H1 (cell line): Measurements from ENCODE around the gene DOCK3. TPM values are rescaled to one million over a fixed set of nuclear protein-coding genes. Genes with fewer than 3 reads are reported as not detected.

Experiments
- CTCF ChIA-PET: fragments of 300-600 bp; sonication (Branson Sonifier 250); formaldehyde crosslinking; loops from one replicate; lab custom pipeline; 2021; ENCODE audit not compliant: partially characterized antibody; lab: Charles Lee
- POLR2A ChIA-PET: fragments of 300-600 bp; sonication (Branson Sonifier 250); formaldehyde crosslinking; loops from one replicate; lab custom pipeline; 2021; ENCODE audit warnings: inconsistent platforms; ENCODE audit not compliant: partially characterized antibody; lab: Charles Lee
- DNase-seq, 2 experiments: peaks; one replicate each; pipeline versions ENCODE4 v3.0.0 to v3.0.0-alpha.2; 2010 to 2022; ENCODE audit warnings: low spot score in 2 of 2, low read depth in 1 of 2, mixed read lengths in 1 of 2
- FAIRE-seq: peaks from 2 replicates; lab custom pipeline; 2011; peaks lifted over from hg19 to GRCh38; lab: Jason Lieb, UNC
- H2AFZ ChIP-seq: 2 replicates; pipeline ENCODE4 v1.8.1; 2012; ENCODE audit warnings: low read length, inconsistent platforms
- H2AK5ac ChIP-seq: 2 replicates; pipeline ENCODE4 v1.6.1; 2013; ENCODE audit warnings: low read depth, low read length
- H2BK120ac ChIP-seq: replicated peaks from 2 replicates; pipeline ENCODE3; 2013; ENCODE audit warnings: low read depth, low read length, inconsistent platforms
- H2BK12ac ChIP-seq: 2 replicates; pipeline ENCODE4 v1.6.1; 2013; ENCODE audit warnings: low read depth, low read length
- H2BK15ac ChIP-seq: 2 replicates; pipeline ENCODE4 v1.6.1; 2013; ENCODE audit warnings: low read length
- H2BK20ac ChIP-seq: 2 replicates; pipeline ENCODE4 v1.6.1; 2013; ENCODE audit warnings: low read length
- H2BK5ac ChIP-seq: 2 replicates; pipeline ENCODE4 v1.6.1; 2013; ENCODE audit warnings: low read depth, low read length
- H3K14ac ChIP-seq: 2 replicates; pipeline ENCODE4 v1.6.1; 2013; ENCODE audit warnings: inconsistent platforms; ENCODE audit not compliant: insufficient read length
- H3K18ac ChIP-seq: 2 replicates; pipeline ENCODE4 v1.6.1; 2013; ENCODE audit warnings: low read length; ENCODE audit errors: extremely low read depth
- H3K23ac ChIP-seq: 2 replicates; pipeline ENCODE4 v1.6.1; 2013; ENCODE audit warnings: inconsistent platforms; ENCODE audit not compliant: insufficient read length
- H3K23me2 ChIP-seq: 2 replicates; pipeline ENCODE4 v1.6.1; 2013; ENCODE audit warnings: low read depth, low read length
- H3K27ac ChIP-seq: 2 replicates; pipeline ENCODE4 v1.6.1; 2011; ENCODE audit warnings: low read depth, low read length, inconsistent platforms
- H3K27me3 ChIP-seq, 4 experiments: replicated peaks in 1 of 4; 1 replicate in 1 of 4; 2 replicates in 3 of 4; pipeline versions ENCODE4 v1.6.1 to v1.8.1; 2011 to 2013; ENCODE audit warnings: low read length in 3 of 4, mild to moderate bottlenecking in 3 of 4, inconsistent platforms in 2 of 4, mixed read lengths in 2 of 4, moderate library complexity in 1 of 4; ENCODE audit not compliant: control insufficient read depth in 3 of 4, insufficient read depth in 3 of 4; ENCODE audit errors: extremely low read depth in 1 of 4
- H3K36me3 ChIP-seq, 4 experiments: 2 replicates each; pipeline versions ENCODE4 v1.6.1 to v1.8.1; 2011 to 2013; ENCODE audit warnings: mild to moderate bottlenecking in 4 of 4, low read length in 3 of 4, moderate library complexity in 2 of 4, control low read depth in 1 of 4, inconsistent platforms in 1 of 4; ENCODE audit not compliant: insufficient read depth in 4 of 4, control insufficient read depth in 2 of 4
- H3K4ac ChIP-seq: replicated peaks from 2 replicates; pipeline ENCODE3; 2013; ENCODE audit warnings: low read length, low read depth, mixed read lengths, inconsistent platforms; ENCODE audit not compliant: insufficient read length
- H3K4me1 ChIP-seq, 4 experiments: replicated peaks in 1 of 4; 1 replicate in 1 of 4; 2 replicates in 3 of 4; pipeline versions ENCODE4 v1.6.1 to v1.8.1; 2011 to 2013; ENCODE audit warnings: low read length in 3 of 4, inconsistent platforms in 2 of 4, mixed read lengths in 1 of 4; ENCODE audit not compliant: insufficient read depth in 4 of 4, control insufficient read depth in 3 of 4
- H3K4me2 ChIP-seq, 2 experiments: 2 replicates each; pipeline versions ENCODE4 v1.6.1 to v1.8.1; 2011 to 2013; ENCODE audit warnings: low read depth in 2 of 2, low read length in 2 of 2, control low read depth in 1 of 2, inconsistent platforms in 1 of 2, mild to moderate bottlenecking in 1 of 2; ENCODE audit not compliant: insufficient read depth in 1 of 2
- H3K4me3 ChIP-seq, 4 experiments: fragments of 200-600, 300-600 bp in 1 of 4; sonication (generic), shearing (Covaris generic), sonication (Bioruptor Twin) in 1 of 4; 2 replicates each; pipeline versions ENCODE4 v1.5.1 to v1.8.1; 2011 to 2016; ENCODE audit warnings: low read length in 4 of 4, low read depth in 3 of 4, control low read depth in 2 of 4, inconsistent platforms in 2 of 4, mild to moderate bottlenecking in 2 of 4, mixed read lengths in 1 of 4, moderate library complexity in 1 of 4; ENCODE audit not compliant: insufficient read depth in 2 of 4; ENCODE audit errors: extremely low read depth in 1 of 4
- H3K56ac ChIP-seq: replicated peaks from 2 replicates; pipeline ENCODE3; 2013; ENCODE audit warnings: low read depth, mild to moderate bottlenecking, mixed read lengths, low read length, inconsistent platforms; ENCODE audit not compliant: insufficient read length
- H3K79me1 ChIP-seq: 2 replicates; pipeline ENCODE4 v1.6.1; 2013; ENCODE audit warnings: low read depth, low read length, control low read depth
- H3K79me2 ChIP-seq, 2 experiments: 2 replicates each; pipeline versions ENCODE4 v1.6.1 to v1.8.1; 2012 to 2013; ENCODE audit warnings: low read length in 2 of 2, mild to moderate bottlenecking in 2 of 2, inconsistent platforms in 1 of 2; ENCODE audit not compliant: insufficient read depth in 2 of 2, control insufficient read depth in 1 of 2
- H3K9ac ChIP-seq, 4 experiments: replicated peaks in 1 of 4; 1 replicate in 1 of 4; 2 replicates in 3 of 4; pipeline versions ENCODE4 v1.6.1 to v1.8.1; 2011 to 2013; ENCODE audit warnings: low read depth in 3 of 4, low read length in 3 of 4, control low read depth in 2 of 4, mild to moderate bottlenecking in 2 of 4, moderate library complexity in 2 of 4, inconsistent platforms in 1 of 4; ENCODE audit errors: extremely low read depth in 1 of 4
- H3K9me3 ChIP-seq, 2 experiments: 2 replicates each; pipeline versions ENCODE4 v1.6.1 to v1.8.1; 2012 to 2013; ENCODE audit warnings: mild to moderate bottlenecking in 2 of 2, moderate library complexity in 2 of 2, control low read depth in 1 of 2, inconsistent platforms in 1 of 2, low read depth in 1 of 2, low read length in 1 of 2, mixed read lengths in 1 of 2; ENCODE audit not compliant: insufficient read depth in 2 of 2
- H4K20me1 ChIP-seq, 2 experiments: replicated peaks in 1 of 2; 2 replicates each; pipeline versions ENCODE3 to v1.8.1; 2011 to 2013; ENCODE audit warnings: inconsistent platforms in 2 of 2, low read length in 2 of 2, mild to moderate bottlenecking in 1 of 2; ENCODE audit not compliant: insufficient read depth in 2 of 2, control insufficient read depth in 1 of 2
- H4K5ac ChIP-seq: 2 replicates; pipeline ENCODE4 v1.6.1; 2013; ENCODE audit warnings: low read length, low read depth, mixed read lengths, inconsistent platforms; ENCODE audit not compliant: insufficient read length
- H4K8ac ChIP-seq: 2 replicates; pipeline ENCODE4 v1.8.0; 2013; ENCODE audit warnings: mild to moderate bottlenecking, moderate library complexity, low read length, inconsistent platforms; ENCODE audit not compliant: insufficient read depth; ENCODE audit errors: extremely low read depth
- H4K91ac ChIP-seq: replicated peaks from 2 replicates; pipeline ENCODE3; 2013; ENCODE audit warnings: low read length, mixed read lengths, inconsistent platforms; ENCODE audit not compliant: insufficient read length
- HDAC2 ChIP-seq, 2 experiments: fragments of 300-600 bp in 1 of 2; sonication (generic) in 1 of 2; IDR thresholded peaks; 2 replicates each; pipeline ENCODE4 v1.6.1; 2011 to 2012; ENCODE audit warnings: low read depth in 2 of 2, low read length in 2 of 2, mild to moderate bottlenecking in 2 of 2, moderate library complexity in 2 of 2, borderline replicate concordance in 1 of 2, inconsistent platforms in 1 of 2
- SP4 ChIP-seq: IDR thresholded peaks from 2 replicates; pipeline ENCODE4 v1.6.1; 2012; ENCODE audit warnings: low read length, inconsistent platforms
- WGBS, 2 experiments: shearing (Covaris generic) in 1 of 2; methylation state at CpG; one replicate each; pipeline versions ENCODE4 v1.1.6 to v1.1.7; 2013 to 2015; ENCODE audit warnings: low lambda C conversion rate in 2 of 2, mixed read lengths in 2 of 2, inconsistent platforms in 1 of 2, low coverage in 1 of 2, missing lambda C conversion rate in 1 of 2; ENCODE audit not compliant: insufficient replicate concordance in 2 of 2, insufficient coverage in 1 of 2, insufficient read length in 1 of 2; ENCODE audit errors: extremely low coverage in 1 of 2, missing lambda C conversion rate in 1 of 2; 5-methylcytosine and 5-hydroxymethylcytosine counted together
- polyA plus RNA-seq, 7 experiments: library from polyadenylated mRNA; depleted of rRNA in 3 of 7; stranded (reverse) in 5 of 7; unstranded in 2 of 7; fragments of >200 nt in 5 of 7; fragments of 200-250 nt in 2 of 7; gene quantifications; 1 replicate in 5 of 7; 2 replicates in 1 of 7; 4 replicates in 1 of 7; pipeline versions ENCODE4 v1.2.1 to v1.2.3, GENCODE V29; 2011 to 2013; ENCODE audit warnings: missing spikeins in 2 of 7, mixed read lengths in 2 of 7
- total RNA-seq: library from RNA; stranded (reverse); fragmentation: NEBNext Ultra II Directional; extraction: Animal tissue kit (Norgen Biotek cat#: 25700); gene quantifications from 2 replicates; pipeline ENCODE4 v1.2.1, GENCODE V29; 2021
- TF ChIP-seq, protein P1 (sequence below): IDR thresholded peaks from 2 replicates; pipeline ENCODE4 v1.6.1; 2012; ENCODE audit warnings: inconsistent platforms

DOCK3 gene
- total and polyA plus RNA-seq, 2 of the 8 experiments (the other 6 are each of a cell fraction or from before 2014, with no cell fraction given): 2.7 to 5.0 TPM

DNA sequence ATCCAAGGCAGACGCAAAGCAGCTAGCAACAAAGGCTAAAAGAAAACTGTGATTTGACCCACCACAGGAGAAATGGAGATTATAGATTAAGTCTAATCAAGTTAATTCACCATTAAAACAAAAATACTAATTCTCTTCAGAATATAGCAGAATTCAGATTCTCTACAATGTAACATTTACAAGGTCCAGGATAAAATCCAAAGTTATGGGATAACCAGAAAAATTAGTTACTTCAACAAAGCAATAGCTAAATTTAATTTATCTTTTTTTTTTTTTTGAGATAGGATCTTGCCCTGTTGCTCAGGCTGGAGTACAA lies 425.8 kb downstream of the DOCK3 start:
- Histone ChIP-seq H3K14ac (no peak overlapping the region), H3K4me1 (no peaks in the 10 kb centered on the region), H2BK20ac (no peak overlapping the region), H2AK5ac (no peak overlapping the region), H3K9me3 (no peaks in the 10 kb centered on the region), H3K4me3 (no peak overlapping the region), H3K79me2 (no peaks in the 10 kb centered on the region), H3K27ac (no peak overlapping the region), H2BK5ac (no peak overlapping the region), H2BK15ac (no peak overlapping the region), H2BK120ac (no peak overlapping the region), H3K56ac (no peak overlapping the region), H3K79me1 (no peaks in the 10 kb centered on the region), H3K27me3 (no peaks in the 10 kb centered on the region), H4K8ac (no peak overlapping the region), H3K23me2 (no peaks in the 10 kb centered on the region), H3K36me3 (no peaks in the 10 kb centered on the region), H3K9ac (no peak overlapping the region), H3K4me2 (no peak overlapping the region), H4K5ac (no peak overlapping the region), H4K91ac (no peak overlapping the region), H3K4ac (no peak overlapping the region), H2BK12ac (no peak overlapping the region), H3K23ac (no peak overlapping the region), H4K20me1 (peaks cover 0 to 1% of the 10 kb centered on the region in 2 experiments), H3K18ac (no peak overlapping the region), H2AFZ (no peak overlapping the region)
- 74% methylated on average over 1 of the region's 1 CpG; no CpG with 5 or more reads in 1 of the 2 experiments for WGBS, 2 experiments
- ChIA-PET POLR2A (interaction anchor here (1.2 kb wide), 1 partner anchor 129 kb away, joined by 3 read pairs; no protein-coding TSS in a partner anchor), CTCF (interaction anchor here (0.7 to 5.5 kb wide), 36 partner anchors 9 to 427 kb away, joined by 3 to 51 read pairs (median 4); no protein-coding TSS in a partner anchor)
- DNase-seq (no peak), FAIRE-seq (no peak)
- TF ChIP-seq SP4: no peak
- TF ChIP-seq, protein P1, sequence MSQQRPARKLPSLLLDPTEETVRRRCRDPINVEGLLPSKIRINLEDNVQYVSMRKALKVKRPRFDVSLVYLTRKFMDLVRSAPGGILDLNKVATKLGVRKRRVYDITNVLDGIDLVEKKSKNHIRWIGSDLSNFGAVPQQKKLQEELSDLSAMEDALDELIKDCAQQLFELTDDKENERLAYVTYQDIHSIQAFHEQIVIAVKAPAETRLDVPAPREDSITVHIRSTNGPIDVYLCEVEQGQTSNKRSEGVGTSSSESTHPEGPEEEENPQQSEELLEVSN: no peak
- TF ChIP-seq HDAC2 (IDR thresholded peaks at IDR 0.05; ENCODE audit: borderline replicate concordance in 1 of 2, low read depth in 2 of 2, low read length in 2 of 2): no peak
